ENCODE measurements around the gene SLC6A2. TPM values are rescaled to one million over a fixed set of nuclear protein-coding genes. Genes with fewer than 3 reads are reported as not detected.

Gene SLC6A2
- total RNA-seq, 4 donors from 2014 or later = 18.4 to 30.2 (median 23.0) TPM

GRCh38 chr16:55728797-55729196, 73.0 kb downstream of the SLC6A2 start:
- Histone ChIP-seq H3K4me1 (peaks cover 3% of the 10 kb centered on the region), H3K9me3 (no peaks in the 10 kb centered on the region), H3K4me3 (no peak overlapping the region), H3K36me3 (no peaks in the 10 kb centered on the region), H3K27me3 (no peaks in the 10 kb centered on the region), H3K27ac (no peak overlapping the region)
- TF ChIP-seq CTCF (IDR thresholded peaks at IDR 0.05) (no peak), POLR2AphosphoS5 (IDR thresholded peaks at IDR 0.05) (no peak)
- 48% methylated on average over 6 of the region's 6 CpGs for WGBS
- DNase-seq (ENCODE audit: low spot score in 2 of 2) = no peak

GRCh38 chr16:55730115-55730514, 74.3 kb downstream of the SLC6A2 start:
- Histone ChIP-seq H3K27ac (no peak overlapping the region), H3K36me3 (no peaks in the 10 kb centered on the region), H3K27me3 (no peaks in the 10 kb centered on the region), H3K4me3 (no peak overlapping the region), H3K9me3 (no peaks in the 10 kb centered on the region), H3K4me1 (peaks cover 3% of the 10 kb centered on the region)
- WGBS = 83% methylated on average over 5 of the region's 5 CpGs
- TF ChIP-seq EP300 (IDR thresholded peaks at IDR 0.05) (no peak), POLR2A (IDR thresholded peaks at IDR 0.05) (no peak), CTCF (IDR thresholded peaks at IDR 0.05) (no peak), POLR2AphosphoS5 (IDR thresholded peaks at IDR 0.05) (no peak)
- DNase-seq (ENCODE audit: low spot score in 2 of 2) = no peak

GRCh38 chr16:55732496-55732895, 76.7 kb downstream of the SLC6A2 start:
- DNase-seq (ENCODE audit: low spot score in 2 of 2) = no peak
- Histone ChIP-seq H3K4me3 (no peak overlapping the region), H3K9me3 (no peaks in the 10 kb centered on the region), H3K27ac (no peak overlapping the region), H3K4me1 (peaks cover 3% of the 10 kb centered on the region), H3K27me3 (peaks cover 2% of the 10 kb centered on the region), H3K36me3 (no peaks in the 10 kb centered on the region)
- 66% methylated on average over 2 of the region's 2 CpGs for WGBS
- no peak for TF ChIP-seq CTCF (IDR thresholded peaks at IDR 0.05)
- no peak for TF ChIP-seq EP300 (IDR thresholded peaks at IDR 0.05)
- TF ChIP-seq POLR2AphosphoS5 (IDR thresholded peaks at IDR 0.05) = no peak
- no peak for TF ChIP-seq POLR2A (IDR thresholded peaks at IDR 0.05)

- H3K9me3 ChIP-seq = no peaks in the 10 kb centered on the region
- H3K4me1 ChIP-seq = no peaks in the 10 kb centered on the region
- no peak overlapping the region for H3K4me3 ChIP-seq
- peaks cover 2% of the 10 kb centered on the region for H3K27me3 ChIP-seq
- no peak for DNase-seq (ENCODE audit: low spot score in 2 of 2)
- no peaks in the 10 kb centered on the region for H3K36me3 ChIP-seq
- no peak overlapping the region for H3K27ac ChIP-seq
- 93% methylated on average over 2 of the region's 2 CpGs for WGBS
- TF ChIP-seq CTCF (IDR thresholded peaks at IDR 0.05) (no peak), POLR2A (IDR thresholded peaks at IDR 0.05) (no peak)
Observed at GRCh38 chr16:55734665-55735064, 78.9 kb downstream of the SLC6A2 start.

GRCh38 chr16:55735120-55735781, 79.5 kb downstream of the SLC6A2 start:
- DNase-seq (ENCODE audit: low spot score in 2 of 2) = no peak
- Histone ChIP-seq H3K36me3 (no peaks in the 10 kb centered on the region), H3K9me3 (no peaks in the 10 kb centered on the region), H3K4me3 (no peak overlapping the region), H3K27ac (no peak overlapping the region), H3K4me1 (no peaks in the 10 kb centered on the region), H3K27me3 (peaks cover 2% of the 10 kb centered on the region)
- 84% methylated on average over 4 of the region's 4 CpGs for WGBS
- TF ChIP-seq POLR2AphosphoS5 (IDR thresholded peaks at IDR 0.05) (no peak), CTCF (IDR thresholded peaks at IDR 0.05) (no peak), EP300 (IDR thresholded peaks at IDR 0.05) (no peak), POLR2A (IDR thresholded peaks at IDR 0.05) (no peak)

Measured in suprapubic skin (tissue), 4 donors.